GM12878 (cell line): ENCODE data around the gene KRTAP10-1. TPM values are rescaled to one million over a fixed set of nuclear protein-coding genes. Genes with fewer than 3 reads are reported as not detected.

Source experiments
- ATAC-seq: fragments of 200-7000 bp; cut with Tn5 transposase; 3 replicates; pipeline ENCODE4 v1.9.1; 2020; ENCODE audit warnings: mild to moderate bottlenecking, moderate library complexity
- BruUV-seq: library from RNA; stranded (reverse); fragments of 400-500 nt; replicated peaks from 2 replicates; lab custom pipeline; 2021; lab: Mats Ljungman, UMichigan
- CTCF ChIA-PET: fragments of 300-600 bp; sonication (Branson Sonifier 250); formaldehyde crosslinking; extraction: SDS; loops from one replicate; lab custom pipeline; 2021; ENCODE audit warnings: inconsistent platforms; lab: Yijun Ruan, JAX
- POLR2A ChIA-PET: fragments of 350-600 bp; formaldehyde crosslinking; extraction: SDS; loops from one replicate; lab custom pipeline; 2021; ENCODE audit warnings: inconsistent platforms; lab: Charles Lee
- RAD21 ChIA-PET: fragments of 300-600 bp; sonication (Branson Sonifier 250); formaldehyde crosslinking; loops from one replicate; lab custom pipeline; 2023; ENCODE audit warnings: antibody characterized with exemption; ENCODE audit not compliant: unreplicated experiment; lab: Charles Lee
- SMC1A ChIA-PET: fragments of 300-600 bp; sonication (Branson Sonifier 250); formaldehyde crosslinking; loops from one replicate; lab custom pipeline; 2023; ENCODE audit not compliant: unreplicated experiment, uncharacterized antibody; lab: Charles Lee
- DNase-seq: peaks from one replicate; pipeline ENCODE4 v3.0.0-alpha.2; 2011; ENCODE audit warnings: low read depth, low spot score
- FAIRE-seq: peaks from 3 replicates; lab custom pipeline; 2011; peaks lifted over from hg19 to GRCh38; lab: Jason Lieb, UNC
- H2AFZ ChIP-seq: 2 replicates; pipeline ENCODE4 v1.6.0; 2011; ENCODE audit warnings: low read depth, low read length, control low read depth; ENCODE audit not compliant: control insufficient read depth
- H3K27ac ChIP-seq: 2 replicates; pipeline ENCODE4 v1.5.1; 2011; ENCODE audit warnings: control low read depth; ENCODE audit not compliant: control insufficient read depth, insufficient read depth
- H3K27me3 ChIP-seq, 2 experiments: replicated peaks in 1 of 2; 2 replicates each; pipeline versions ENCODE4 v1.6.0 to v1.6.1; 2011; ENCODE audit warnings: low read length in 1 of 2; ENCODE audit not compliant: control insufficient read depth in 2 of 2, insufficient read depth in 2 of 2
- H3K36me3 ChIP-seq, 2 experiments: 2 replicates each; pipeline ENCODE4 v1.5.1; 2011; ENCODE audit warnings: low read length in 1 of 2; ENCODE audit not compliant: control insufficient read depth in 2 of 2, insufficient read depth in 2 of 2
- H3K4me1 ChIP-seq: 2 replicates; pipeline ENCODE4 v1.6.1; 2011; ENCODE audit warnings: mild to moderate bottlenecking, low read length, moderate library complexity, mixed read lengths; ENCODE audit not compliant: control insufficient read depth, insufficient read depth
- H3K4me2 ChIP-seq: 2 replicates; pipeline ENCODE4 v1.6.0; 2011; ENCODE audit warnings: control low read depth; ENCODE audit not compliant: control insufficient read depth, insufficient read depth
- H3K4me3 ChIP-seq: fragments of 200-600 bp; sonication (generic); 2 replicates; pipeline ENCODE4 v1.5.1; 2016
- H3K79me2 ChIP-seq: 2 replicates; pipeline ENCODE4 v1.6.0; 2011; ENCODE audit warnings: low read length; ENCODE audit not compliant: control insufficient read depth, insufficient read depth
- H3K9ac ChIP-seq: 2 replicates; pipeline ENCODE4 v1.8.0; 2011; ENCODE audit warnings: low read length, control low read depth, mixed read lengths; ENCODE audit not compliant: control insufficient read depth, insufficient read depth
- H3K9me3 ChIP-seq: replicated peaks from 3 replicates; pipeline ENCODE4 v1.5.1; 2011; ENCODE audit warnings: mild to moderate bottlenecking, low read length; ENCODE audit not compliant: control insufficient read depth, insufficient read depth
- H4K20me1 ChIP-seq: 2 replicates; pipeline ENCODE4 v1.6.0; 2011; ENCODE audit not compliant: control insufficient read depth, insufficient read depth
- BACH1 ChIP-seq: fragments of 450-650 bp; IDR thresholded peaks from 2 replicates; pipeline ENCODE4 v1.6.1; 2017; ENCODE audit warnings: mild to moderate bottlenecking, borderline replicate concordance
- CREB1 ChIP-seq: IDR thresholded peaks from 2 replicates; pipeline ENCODE4 v1.6.1; 2012; ENCODE audit warnings: low read depth, mild to moderate bottlenecking, inconsistent platforms
- HDGF ChIP-seq: fragments of 450-650 bp; IDR thresholded peaks from 2 replicates; pipeline ENCODE4 v1.6.1; 2016; ENCODE audit warnings: antibody characterized with exemption
- LARP7 ChIP-seq: fragments of 450-650 bp; IDR thresholded peaks from 2 replicates; pipeline ENCODE4 v1.6.1; 2017; ENCODE audit warnings: mild to moderate bottlenecking
- MEF2B ChIP-seq: fragments of 450-650 bp; IDR thresholded peaks from 2 replicates; pipeline ENCODE4 v1.6.1; 2018; ENCODE audit warnings: mild to moderate bottlenecking, moderate library complexity; ENCODE audit not compliant: partially characterized antibody, poor library complexity, severe bottlenecking
- NFYA ChIP-seq: IDR thresholded peaks from 2 replicates; pipeline ENCODE4 v1.6.1; 2011; ENCODE audit warnings: low read depth, mild to moderate bottlenecking, low read length, improper control_type of control experiment, borderline replicate concordance
- NR2C1 ChIP-seq: fragments of 450-650 bp; IDR thresholded peaks from 2 replicates; pipeline ENCODE4 v1.6.1; 2017; ENCODE audit warnings: antibody characterized with exemption, mild to moderate bottlenecking, moderate library complexity
- NR2F1 ChIP-seq: fragments of 450-650 bp; conservative IDR thresholded peaks from 2 replicates; pipeline ENCODE4 v1.6.1; 2017; ENCODE audit warnings: mild to moderate bottlenecking
- SIX5 ChIP-seq: IDR thresholded peaks from 2 replicates; pipeline ENCODE4 v1.6.1; 2011; ENCODE audit warnings: mild to moderate bottlenecking, low read depth, low read length, moderate library complexity; ENCODE audit not compliant: severe bottlenecking
- TARDBP ChIP-seq: IDR thresholded peaks from 2 replicates; pipeline ENCODE4 v1.6.1; 2016; ENCODE audit warnings: borderline replicate concordance
- WGBS: methylation state at CpG from one replicate; pipeline ENCODE4 v1.1.6; 2016; ENCODE audit warnings: low lambda C conversion rate; ENCODE audit not compliant: insufficient replicate concordance, insufficient coverage; ENCODE audit errors: missing lambda C conversion rate; 5-methylcytosine and 5-hydroxymethylcytosine counted together
- in situ Hi-C: fragments of 300-500 bp; cut with MboI; formaldehyde crosslinking; loops from 9 replicates; pipeline ENCODE4 v1.14.3; 2018; ENCODE audit warnings: mixed read lengths
- intact Hi-C: fragments of 100-400 bp; cut with micrococcal nuclease; formaldehyde crosslinking; loops from one replicate; pipeline ENCODE4 v1.14.2; 2022; ENCODE audit not compliant: unreplicated experiment
- polyA plus RNA-seq, 11 experiments: library from polyadenylated mRNA; depleted of rRNA in 4 of 11; unstranded in 6 of 11; stranded (reverse) in 5 of 11; fragments of >200 nt; fragmentation: Nextera tagmentation in 4 of 11; fragmentation: Illumina TruSeq in 1 of 11; extraction: Ambion mirVana in 4 of 11; extraction: Trizol in 1 of 11; gene quantifications; 1 replicate in 1 of 11; 2 replicates in 10 of 11; pipeline versions ENCODE4 v1.2.1 to v1.2.3, GENCODE V29; 2011 to 2016; ENCODE audit warnings: inconsistent platforms in 2 of 11, missing spikeins in 2 of 11, low read depth in 1 of 11
- total RNA-seq, 4 experiments: library from RNA; depleted of rRNA in 3 of 4; stranded (reverse); fragments of >200 nt in 3 of 4; fragmentation: Illumina TruSeq in 1 of 4; extraction: Trizol in 1 of 4; gene quantifications; 2 replicates each; pipeline versions ENCODE4 v1.2.1 to v1.2.3, GENCODE V29; 2013 to 2021
- TF ChIP-seq, protein P1 (sequence below): IDR thresholded peaks from 2 replicates; pipeline ENCODE4 v1.6.1; 2011; ENCODE audit warnings: borderline replicate concordance, low read depth, mild to moderate bottlenecking, moderate library complexity, low read length; ENCODE audit not compliant: insufficient read depth, poor library complexity, severe bottlenecking
- TF ChIP-seq, protein P2 (sequence below), 3 experiments: IDR thresholded peaks in 2 of 3; conservative IDR thresholded peaks in 1 of 3; 2 replicates each; pipeline ENCODE4 v1.5.1; 2011; ENCODE audit warnings: low read depth in 3 of 3, low read length in 3 of 3, mild to moderate bottlenecking in 3 of 3, control low read depth in 2 of 3, moderate library complexity in 2 of 3, inconsistent platforms in 1 of 3, mixed read lengths in 1 of 3; ENCODE audit not compliant: control insufficient read depth in 2 of 3, insufficient read depth in 1 of 3; ENCODE audit errors: extremely low read depth in 1 of 3

Gene KRTAP10-1
- total and polyA plus RNA-seq, 10 of the 15 experiments (the other 5 are each of a cell fraction or from before 2014, with no cell fraction given), result not detected

DNA sequence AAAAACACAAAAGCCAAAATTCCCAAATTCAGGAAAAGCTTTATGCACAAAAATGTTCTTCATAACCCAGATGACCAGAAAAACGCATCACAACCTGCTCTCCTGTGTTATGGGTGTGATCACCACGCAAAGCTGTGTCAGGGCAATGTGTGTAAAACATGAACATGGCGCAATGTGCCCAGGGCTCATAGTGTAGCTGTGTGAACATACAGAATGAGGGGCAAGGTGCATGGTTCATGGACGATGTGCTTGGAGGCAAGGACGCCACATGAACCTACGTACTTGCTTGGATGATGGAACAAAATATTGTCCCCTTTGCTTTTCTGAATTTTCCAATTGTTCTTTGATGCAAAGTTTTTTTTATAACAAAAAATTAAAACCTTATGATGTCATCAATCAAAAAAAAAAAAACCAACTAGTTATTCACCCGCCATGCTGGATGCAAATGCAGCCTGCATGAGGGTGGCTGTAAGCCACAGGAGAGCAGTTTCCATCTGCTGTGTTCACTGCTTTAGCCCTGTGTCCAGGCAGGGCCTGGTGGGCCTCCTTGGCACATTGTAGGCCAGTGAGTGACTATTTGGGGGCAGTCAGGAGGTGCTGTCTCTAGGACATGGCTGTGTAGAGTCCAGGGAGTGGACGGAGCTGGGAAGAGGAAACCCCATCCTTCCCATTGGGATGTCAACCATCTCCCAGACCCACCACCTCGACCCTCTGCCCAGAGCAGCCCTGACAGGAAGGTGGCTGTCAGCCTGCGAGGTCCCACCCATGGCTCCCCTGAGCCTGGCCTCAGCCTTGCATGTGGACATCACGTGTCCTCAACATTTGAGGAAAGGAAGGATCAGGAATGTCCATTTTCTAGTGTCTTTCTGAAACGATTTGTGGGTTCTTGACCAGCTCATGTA lies 13.6 kb downstream of the KRTAP10-1 start:
- ChIA-PET CTCF (interaction anchor here (0.6 kb wide), 1 partner anchor 16 kb away, joined by 3 read pairs; no protein-coding TSS in a partner anchor), POLR2A (no interaction called here), RAD21 (interaction anchor here (0.8 kb wide), 1 partner anchor 150 kb away, joined by 3 read pairs; no protein-coding TSS in a partner anchor), SMC1A (no interaction called here)
- in situ Hi-C loops, result no loop called here
- intact Hi-C loops, result no loop called here
- Histone ChIP-seq H3K79me2 (no peaks in the 10 kb centered on the region), H4K20me1 (no peaks in the 10 kb centered on the region), H2AFZ (no peak overlapping the region), H3K4me3 (no peak overlapping the region), H3K27me3 (no peaks in the 10 kb centered on the region), H3K36me3 (no peaks in the 10 kb centered on the region), H3K27ac (no peak overlapping the region), H3K9ac (no peak overlapping the region), H3K4me2 (no peak overlapping the region), H3K4me1 (no peaks in the 10 kb centered on the region), H3K9me3 (no peaks in the 10 kb centered on the region; the same call in 2 of the 3 replicates)
- TF ChIP-seq MEF2B (no peak), BACH1 (no peak), LARP7 (no peak), NR2C1 (no peak), NR2F1 (no peak), TARDBP (no peak), SIX5 (no peak), NFYA (no peak), HDGF (no peak), CREB1 (no peak)
- TF ChIP-seq, protein P1, sequence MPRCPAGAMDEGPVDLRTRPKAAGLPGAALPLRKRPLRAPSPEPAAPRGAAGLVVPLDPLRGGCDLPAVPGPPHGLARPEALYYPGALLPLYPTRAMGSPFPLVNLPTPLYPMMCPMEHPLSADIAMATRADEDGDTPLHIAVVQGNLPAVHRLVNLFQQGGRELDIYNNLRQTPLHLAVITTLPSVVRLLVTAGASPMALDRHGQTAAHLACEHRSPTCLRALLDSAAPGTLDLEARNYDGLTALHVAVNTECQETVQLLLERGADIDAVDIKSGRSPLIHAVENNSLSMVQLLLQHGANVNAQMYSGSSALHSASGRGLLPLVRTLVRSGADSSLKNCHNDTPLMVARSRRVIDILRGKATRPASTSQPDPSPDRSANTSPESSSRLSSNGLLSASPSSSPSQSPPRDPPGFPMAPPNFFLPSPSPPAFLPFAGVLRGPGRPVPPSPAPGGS, result no peak
- TF ChIP-seq, protein P2, sequence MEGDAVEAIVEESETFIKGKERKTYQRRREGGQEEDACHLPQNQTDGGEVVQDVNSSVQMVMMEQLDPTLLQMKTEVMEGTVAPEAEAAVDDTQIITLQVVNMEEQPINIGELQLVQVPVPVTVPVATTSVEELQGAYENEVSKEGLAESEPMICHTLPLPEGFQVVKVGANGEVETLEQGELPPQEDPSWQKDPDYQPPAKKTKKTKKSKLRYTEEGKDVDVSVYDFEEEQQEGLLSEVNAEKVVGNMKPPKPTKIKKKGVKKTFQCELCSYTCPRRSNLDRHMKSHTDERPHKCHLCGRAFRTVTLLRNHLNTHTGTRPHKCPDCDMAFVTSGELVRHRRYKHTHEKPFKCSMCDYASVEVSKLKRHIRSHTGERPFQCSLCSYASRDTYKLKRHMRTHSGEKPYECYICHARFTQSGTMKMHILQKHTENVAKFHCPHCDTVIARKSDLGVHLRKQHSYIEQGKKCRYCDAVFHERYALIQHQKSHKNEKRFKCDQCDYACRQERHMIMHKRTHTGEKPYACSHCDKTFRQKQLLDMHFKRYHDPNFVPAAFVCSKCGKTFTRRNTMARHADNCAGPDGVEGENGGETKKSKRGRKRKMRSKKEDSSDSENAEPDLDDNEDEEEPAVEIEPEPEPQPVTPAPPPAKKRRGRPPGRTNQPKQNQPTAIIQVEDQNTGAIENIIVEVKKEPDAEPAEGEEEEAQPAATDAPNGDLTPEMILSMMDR (IDR thresholded peaks at IDR 0.05 in 2 of 3, conservative IDR thresholded peaks at IDR 0.05 in 1 of 3; ENCODE audit: control insufficient read depth in 2 of 3, extremely low read depth in 1 of 3, insufficient read depth in 1 of 3, low read depth in 3 of 3, low read length in 3 of 3), result no peak
- no peak for ATAC-seq
- DNase-seq, result no peak
- no peak for FAIRE-seq
- WGBS, result 31% methylated on average over 12 of the region's 12 CpGs
- BruUV-seq, result no TSS peak
